Renal pelvis (tissue), 4 donors: ENCODE data around the gene SLC39A11. TPM values are rescaled to one million over a fixed set of nuclear protein-coding genes. Genes with fewer than 3 reads are reported as not detected.

ENCODE experiments used
- DNase-seq: peaks from one replicate; pipeline ENCODE4 v3.0.0-alpha.2; 2013
- polyA plus RNA-seq, 3 donors: library from polyadenylated mRNA; unstranded; fragments of 120-200 nt; gene quantifications; one replicate each; pipeline ENCODE4 v1.2.1, GENCODE V29; 2013; ENCODE audit not compliant: insufficient read length in 3 of 3

SLC39A11 gene
- polyA plus RNA-seq, 3 donors, result 27.6 to 31.5 (median 30.7) TPM

- DNase-seq, result no peak
Measured at GRCh38 chr17:72597354-72598087, 495.0 kb downstream of the SLC39A11 start.

Other genes with a start within 250 kb of the SLC39A11 start
- 1 to 10 TPM; 2.0 to 3.8 (median 3.1) TPM for gene SSTR2, start 72.3 kb upstream of the SLC39A11 start, polyA plus RNA-seq
- gene COG1, start 100.4 kb upstream of the SLC39A11 start, polyA plus RNA-seq, result 10 to 100 TPM; 47.3 to 75.4 (median 60.0) TPM
- gene CPSF4L, start 169.2 kb upstream of the SLC39A11 start, polyA plus RNA-seq, result under 1 TPM in 2 of 3 donors, not detected in 1; 0.18 to 0.23 TPM
- gene CDC42EP4, start 219.3 kb upstream of the SLC39A11 start, polyA plus RNA-seq, result 10 to 100 TPM; 48.5 to 57.9 (median 54.5) TPM